ENCODE results near the gene ABCC8. TPM values are rescaled to one million over a fixed set of nuclear protein-coding genes. Genes with fewer than 3 reads are reported as not detected.

Gene ABCC8
- total RNA-seq, 4 donors from 2014 or later, result under 0.01 TPM; not detected in 3

- H3K27ac ChIP-seq, result peak within 1 kb of the TSS; percentile 45 to 66 (median 50)
- H3K27me3 ChIP-seq, result peaks cover 0 to 27% (median 0%) of the 10 kb centered on the region in 4 donors
- H3K9me3 ChIP-seq, result no peaks in the 10 kb centered on the region
- H3K4me1 ChIP-seq, result peaks cover 4 to 28% (median 9%) of the 10 kb centered on the region in 3 donors
- H3K36me3 ChIP-seq, result no peaks in the 10 kb centered on the region
- DNase-seq, result no peak
- intact Hi-C loops (cut with DNase I), result loop anchor here (5.0 kb wide), 1 partner anchor 114 kb away; no protein-coding TSS in a partner anchor
- 9 to 12% methylated on average over 12 to 14 of the region's 53 CpGs for WGBS, 2 donors
- TF ChIP-seq POLR2A (IDR thresholded peaks at IDR 0.05) (no peak), CTCF (IDR thresholded peaks at IDR 0.05) (no peak)
- peak within 1 kb of the TSS; percentile 43 to 79 (median 56) for H3K4me3 ChIP-seq
These were observed 87.9 kb downstream of the ABCC8 start, which contains the start of gene KCNJ11 for GRCh38 chr11:17388609-17389210. Gene KCNJ11 (minus strand): TSS chr11:17388659. CDS start chr11:17388091, 568 bp downstream.

GRCh38 chr11:17387811-17388210, 88.8 kb downstream of the ABCC8 start:
- Histone ChIP-seq H3K27me3 (peaks cover 0 to 27% (median 0%) of the 10 kb centered on the region in 4 donors), H3K36me3 (no peaks in the 10 kb centered on the region), H3K4me1 (peaks cover 4 to 32% (median 9%) of the 10 kb centered on the region in 3 donors), H3K9me3 (no peaks in the 10 kb centered on the region), H3K4me3 (no peak overlapping the region), H3K27ac (no peak overlapping the region)
- intact Hi-C loops (cut with DNase I), result loop anchor here (5.0 kb wide), 1 partner anchor 114 kb away; no protein-coding TSS in a partner anchor
- WGBS, 2 donors, result 84 to 90% methylated on average over 6 to 11 of the region's 20 CpGs
- no peak for TF ChIP-seq CTCF (IDR thresholded peaks at IDR 0.05)
- TF ChIP-seq POLR2A (IDR thresholded peaks at IDR 0.05), result no peak
- DNase-seq, result no peak

GRCh38 chr11:17387254-17387653, 89.4 kb downstream of the ABCC8 start:
- H3K27me3 ChIP-seq, result peaks cover 0 to 27% (median 0%) of the 10 kb centered on the region in 4 donors
- peaks cover 4 to 32% (median 9%) of the 10 kb centered on the region in 3 donors for H3K4me1 ChIP-seq
- no peaks in the 10 kb centered on the region for H3K9me3 ChIP-seq
- intact Hi-C loops (cut with DNase I), result loop anchor here (5.0 kb wide), 1 partner anchor 115 kb away; no protein-coding TSS in a partner anchor
- no peaks in the 10 kb centered on the region for H3K36me3 ChIP-seq
- H3K27ac ChIP-seq, result no peak overlapping the region
- WGBS, 2 donors, result 93 to 97% methylated on average over 3 to 15 of the region's 20 CpGs
- DNase-seq, result no peak
- no peak for TF ChIP-seq POLR2A (IDR thresholded peaks at IDR 0.05)
- no peak for TF ChIP-seq CTCF (IDR thresholded peaks at IDR 0.05)
- H3K4me3 ChIP-seq, result no peak overlapping the region

- 71% methylated on average over 18 of the region's 23 CpGs; no CpG with 5 or more reads in 1 of the 2 donors for WGBS, 2 donors
- H3K36me3 ChIP-seq, result no peaks in the 10 kb centered on the region
- peaks cover 4 to 32% (median 9%) of the 10 kb centered on the region in 3 donors for H3K4me1 ChIP-seq
- H3K4me3 ChIP-seq, result no peak overlapping the region
- no peak overlapping the region for H3K27ac ChIP-seq
- intact Hi-C loops (cut with DNase I), result loop anchor here (5.0 kb wide), 1 partner anchor 116 kb away; no protein-coding TSS in a partner anchor
- no peaks in the 10 kb centered on the region for H3K9me3 ChIP-seq
- peaks cover 0 to 27% (median 0%) of the 10 kb centered on the region in 4 donors for H3K27me3 ChIP-seq
- DNase-seq, result no peak
- TF ChIP-seq CTCF (IDR thresholded peaks at IDR 0.05), result peak in 5 of 6 experiments; percentile 33 to 62 (median 45)
- TF ChIP-seq POLR2A (IDR thresholded peaks at IDR 0.05), result no peak
These were observed 90.1 kb downstream of the ABCC8 start for GRCh38 chr11:17386331-17387084.
